Fibroblast of mammary gland (primary cell): ENCODE measurements around the gene PLPP7.

Experiments
- DNase-seq: peaks from one replicate; pipeline ENCODE4 v3.0.0-alpha.2; 2010; ENCODE audit warnings: low read depth
- H3K4me3 ChIP-seq: 2 replicates; pipeline ENCODE4 v1.5.1; 2011; ENCODE audit warnings: low read depth, mild to moderate bottlenecking, low read length, moderate library complexity; ENCODE audit not compliant: control insufficient read depth
- TF ChIP-seq, protein P1 (sequence below): conservative IDR thresholded peaks from 2 replicates; pipeline ENCODE4 v1.5.1; 2011; ENCODE audit warnings: low read depth, low read length, inconsistent platforms; ENCODE audit not compliant: control insufficient read depth, insufficient read depth

The PLPP7 gene

GRCh38 chr9:131282175-131282574 is 7.3 kb upstream of the PLPP7 start:
- no peak overlapping the region for H3K4me3 ChIP-seq
- TF ChIP-seq, protein P1, sequence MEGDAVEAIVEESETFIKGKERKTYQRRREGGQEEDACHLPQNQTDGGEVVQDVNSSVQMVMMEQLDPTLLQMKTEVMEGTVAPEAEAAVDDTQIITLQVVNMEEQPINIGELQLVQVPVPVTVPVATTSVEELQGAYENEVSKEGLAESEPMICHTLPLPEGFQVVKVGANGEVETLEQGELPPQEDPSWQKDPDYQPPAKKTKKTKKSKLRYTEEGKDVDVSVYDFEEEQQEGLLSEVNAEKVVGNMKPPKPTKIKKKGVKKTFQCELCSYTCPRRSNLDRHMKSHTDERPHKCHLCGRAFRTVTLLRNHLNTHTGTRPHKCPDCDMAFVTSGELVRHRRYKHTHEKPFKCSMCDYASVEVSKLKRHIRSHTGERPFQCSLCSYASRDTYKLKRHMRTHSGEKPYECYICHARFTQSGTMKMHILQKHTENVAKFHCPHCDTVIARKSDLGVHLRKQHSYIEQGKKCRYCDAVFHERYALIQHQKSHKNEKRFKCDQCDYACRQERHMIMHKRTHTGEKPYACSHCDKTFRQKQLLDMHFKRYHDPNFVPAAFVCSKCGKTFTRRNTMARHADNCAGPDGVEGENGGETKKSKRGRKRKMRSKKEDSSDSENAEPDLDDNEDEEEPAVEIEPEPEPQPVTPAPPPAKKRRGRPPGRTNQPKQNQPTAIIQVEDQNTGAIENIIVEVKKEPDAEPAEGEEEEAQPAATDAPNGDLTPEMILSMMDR: no peak

GRCh38 chr9:131282688-131283422 is 6.7 kb upstream of the PLPP7 start:
- DNase-seq: no peak
- TF ChIP-seq, protein P1: no peak
- H3K4me3 ChIP-seq: no peak overlapping the region

More at GRCh38 chr9:131282175-131282574, 7.3 kb upstream of the PLPP7 start:
- no peak for DNase-seq

GRCh38 chr9:131284856-131285255 is 4.7 kb upstream of the PLPP7 start:
- DNase-seq: no peak
- TF ChIP-seq, protein P1: no peak
- H3K4me3 ChIP-seq: no peak overlapping the region

DNA sequence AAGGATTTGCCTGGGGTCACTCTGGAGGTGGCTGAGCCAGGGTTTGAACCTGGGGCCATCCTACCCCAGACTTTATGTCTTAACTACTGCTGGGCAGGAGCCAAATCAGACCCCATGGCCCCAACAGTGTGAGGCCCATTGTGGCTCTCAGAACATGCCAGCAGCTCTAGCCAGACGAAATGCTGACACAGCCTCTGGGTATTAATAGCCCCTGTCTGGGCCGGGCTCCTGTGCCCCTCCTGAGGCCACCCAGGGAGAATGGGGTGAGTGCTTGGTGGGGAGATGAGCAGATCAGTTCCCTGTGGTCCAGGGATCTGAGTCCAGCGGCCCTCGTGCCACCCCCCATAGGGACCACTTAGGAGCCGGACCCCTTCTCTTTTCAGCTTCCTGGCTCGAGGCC is 2.2 kb upstream of the PLPP7 start:
- DNase-seq: no peak
- TF ChIP-seq, protein P1: no peak
- H3K4me3 ChIP-seq: no peak overlapping the region

- DNase-seq: no peak
- TF ChIP-seq, protein P1: no peak
Observed at GRCh38 chr9:131288217-131288616, 1.3 kb upstream of the PLPP7 start.

DNA sequence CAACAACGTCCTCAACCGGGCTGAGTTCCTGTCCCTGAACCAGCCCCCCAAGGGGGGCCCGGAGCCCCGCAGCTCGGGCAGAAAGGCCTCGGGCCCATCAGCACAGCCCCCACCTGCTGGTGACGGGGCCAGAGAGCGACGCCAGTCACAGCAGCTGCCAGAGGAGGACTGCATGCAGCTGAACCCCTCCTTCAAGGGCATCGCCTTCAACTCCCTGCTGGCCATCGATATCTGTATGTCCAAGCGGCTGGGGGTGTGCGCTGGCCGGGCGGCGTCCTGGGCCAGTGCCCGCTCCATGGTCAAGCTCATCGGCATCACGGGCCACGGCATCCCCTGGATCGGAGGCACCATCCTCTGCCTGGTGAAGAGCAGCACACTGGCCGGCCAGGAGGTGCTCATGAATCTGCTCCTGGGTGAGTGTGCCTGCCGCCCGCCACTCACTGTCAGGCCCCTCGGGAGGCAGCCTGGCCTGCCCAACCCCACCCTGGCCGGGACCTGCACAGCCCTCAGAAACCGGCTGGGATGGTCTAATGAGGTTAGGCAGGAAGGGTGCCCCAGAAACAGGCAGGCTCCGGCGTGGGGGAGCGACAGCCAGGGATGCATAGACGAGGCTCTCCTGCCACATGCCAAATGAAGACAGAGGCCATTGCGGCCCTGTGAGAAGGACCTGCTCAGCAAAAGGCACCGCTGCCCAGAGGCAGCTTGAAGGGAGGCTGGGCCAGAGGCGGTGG is 678 bp downstream of the PLPP7 start:
- TF ChIP-seq, protein P1: no peak
- no peak for DNase-seq
- H3K4me3 ChIP-seq: peak overlapping the region; percentile 57

More at GRCh38 chr9:131288217-131288616, 1.3 kb upstream of the PLPP7 start:
- no peak overlapping the region for H3K4me3 ChIP-seq
